HG02798 (cell line): ENCODE results near the gene CDH4.

Experiments
- ATAC-seq: cut with Tn5 transposase; IDR thresholded peaks from one replicate; pipeline ENCODE4 v1.9.1; 2021; ENCODE audit warnings: mild to moderate bottlenecking; ENCODE audit not compliant: unreplicated experiment, poor library complexity

CDH4 gene

GRCh38 chr20:61731363-61732181 lies 479.5 kb downstream of the CDH4 start:
- ATAC-seq = no peak

GRCh38 chr20:61732511-61733210 lies 480.6 kb downstream of the CDH4 start:
- no peak for ATAC-seq

- ATAC-seq = no peak
These were observed 481.2 kb downstream of the CDH4 start for GRCh38 chr20:61733216-61733615.

GRCh38 chr20:61733891-61734732 lies 482.1 kb downstream of the CDH4 start:
- ATAC-seq = no peak

GRCh38 chr20:61734733-61735502 lies 482.9 kb downstream of the CDH4 start:
- ATAC-seq = no peak

GRCh38 chr20:61735503-61735785 lies 483.4 kb downstream of the CDH4 start:
- ATAC-seq = no peak

GRCh38 chr20:61736001-61736635 lies 484.1 kb downstream of the CDH4 start:
- no peak for ATAC-seq

GRCh38 chr20:61736751-61737310 lies 484.8 kb downstream of the CDH4 start:
- ATAC-seq = no peak

GRCh38 chr20:61737346-61737745 lies 485.3 kb downstream of the CDH4 start:
- no peak for ATAC-seq

GRCh38 chr20:61737812-61738443 lies 485.9 kb downstream of the CDH4 start:
- no peak for ATAC-seq

GRCh38 chr20:61738601-61739069 lies 486.6 kb downstream of the CDH4 start:
- no peak for ATAC-seq

- ATAC-seq = no peak
These were observed 487.2 kb downstream of the CDH4 start for GRCh38 chr20:61739086-61739831.

- ATAC-seq = no peak
These were observed 487.7 kb downstream of the CDH4 start for GRCh38 chr20:61739832-61740118.

GRCh38 chr20:61742097-61742825 lies 490.2 kb downstream of the CDH4 start:
- no peak for ATAC-seq

- no peak for ATAC-seq
These were observed 491.5 kb downstream of the CDH4 start for GRCh38 chr20:61743606-61744005.

GRCh38 chr20:61744691-61745396 lies 492.8 kb downstream of the CDH4 start:
- ATAC-seq = no peak

GRCh38 chr20:61745397-61746146 lies 493.5 kb downstream of the CDH4 start:
- no peak for ATAC-seq
